ENCODE measurements around the gene THRB. TPM values are rescaled to one million over a fixed set of nuclear protein-coding genes. Genes with fewer than 3 reads are reported as not detected.

The THRB gene
- total and polyA plus RNA-seq, 2 experiments from 2014 or later = 0.49 to 0.57 TPM

DNA sequence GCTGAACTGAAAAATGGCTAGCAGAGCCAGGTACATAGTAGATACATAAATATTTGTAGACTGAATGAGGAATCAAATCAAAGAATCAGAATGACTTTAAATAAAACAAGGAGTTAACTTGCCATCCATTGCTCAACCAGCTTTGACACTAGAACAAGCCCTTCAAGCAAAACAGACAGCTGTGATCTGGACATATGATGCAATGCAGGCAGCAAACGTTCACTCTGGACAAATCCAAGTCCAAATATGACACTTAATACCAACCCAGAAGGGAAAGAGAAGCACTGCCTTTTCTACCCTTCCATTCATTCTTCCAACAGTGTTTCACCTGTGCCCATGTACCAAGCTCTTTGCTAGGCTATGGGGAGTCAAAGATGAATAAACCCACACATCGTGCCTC is 4.5 kb downstream of the THRB start:
- Histone ChIP-seq H3K36me3 (no peaks in the 10 kb centered on the region), H3K4me1 (ENCODE audit: low read depth) (no peaks in the 10 kb centered on the region), H3K27me3 (peaks cover 61% of the 10 kb centered on the region), H3K4me3 (no peak overlapping the region), H3K9me3 (ENCODE audit: low read depth) (no peaks in the 10 kb centered on the region), H3K27ac (no peak overlapping the region)
- DNase-seq (ENCODE audit: low read depth in 1 of 2, low spot score in 1 of 2) = peak in 1 of 2 donors; percentile 31
- TF ChIP-seq, protein P1, sequence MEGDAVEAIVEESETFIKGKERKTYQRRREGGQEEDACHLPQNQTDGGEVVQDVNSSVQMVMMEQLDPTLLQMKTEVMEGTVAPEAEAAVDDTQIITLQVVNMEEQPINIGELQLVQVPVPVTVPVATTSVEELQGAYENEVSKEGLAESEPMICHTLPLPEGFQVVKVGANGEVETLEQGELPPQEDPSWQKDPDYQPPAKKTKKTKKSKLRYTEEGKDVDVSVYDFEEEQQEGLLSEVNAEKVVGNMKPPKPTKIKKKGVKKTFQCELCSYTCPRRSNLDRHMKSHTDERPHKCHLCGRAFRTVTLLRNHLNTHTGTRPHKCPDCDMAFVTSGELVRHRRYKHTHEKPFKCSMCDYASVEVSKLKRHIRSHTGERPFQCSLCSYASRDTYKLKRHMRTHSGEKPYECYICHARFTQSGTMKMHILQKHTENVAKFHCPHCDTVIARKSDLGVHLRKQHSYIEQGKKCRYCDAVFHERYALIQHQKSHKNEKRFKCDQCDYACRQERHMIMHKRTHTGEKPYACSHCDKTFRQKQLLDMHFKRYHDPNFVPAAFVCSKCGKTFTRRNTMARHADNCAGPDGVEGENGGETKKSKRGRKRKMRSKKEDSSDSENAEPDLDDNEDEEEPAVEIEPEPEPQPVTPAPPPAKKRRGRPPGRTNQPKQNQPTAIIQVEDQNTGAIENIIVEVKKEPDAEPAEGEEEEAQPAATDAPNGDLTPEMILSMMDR (IDR thresholded peaks at IDR 0.05; ENCODE audit: low read depth, low read length) = no peak

DNA sequence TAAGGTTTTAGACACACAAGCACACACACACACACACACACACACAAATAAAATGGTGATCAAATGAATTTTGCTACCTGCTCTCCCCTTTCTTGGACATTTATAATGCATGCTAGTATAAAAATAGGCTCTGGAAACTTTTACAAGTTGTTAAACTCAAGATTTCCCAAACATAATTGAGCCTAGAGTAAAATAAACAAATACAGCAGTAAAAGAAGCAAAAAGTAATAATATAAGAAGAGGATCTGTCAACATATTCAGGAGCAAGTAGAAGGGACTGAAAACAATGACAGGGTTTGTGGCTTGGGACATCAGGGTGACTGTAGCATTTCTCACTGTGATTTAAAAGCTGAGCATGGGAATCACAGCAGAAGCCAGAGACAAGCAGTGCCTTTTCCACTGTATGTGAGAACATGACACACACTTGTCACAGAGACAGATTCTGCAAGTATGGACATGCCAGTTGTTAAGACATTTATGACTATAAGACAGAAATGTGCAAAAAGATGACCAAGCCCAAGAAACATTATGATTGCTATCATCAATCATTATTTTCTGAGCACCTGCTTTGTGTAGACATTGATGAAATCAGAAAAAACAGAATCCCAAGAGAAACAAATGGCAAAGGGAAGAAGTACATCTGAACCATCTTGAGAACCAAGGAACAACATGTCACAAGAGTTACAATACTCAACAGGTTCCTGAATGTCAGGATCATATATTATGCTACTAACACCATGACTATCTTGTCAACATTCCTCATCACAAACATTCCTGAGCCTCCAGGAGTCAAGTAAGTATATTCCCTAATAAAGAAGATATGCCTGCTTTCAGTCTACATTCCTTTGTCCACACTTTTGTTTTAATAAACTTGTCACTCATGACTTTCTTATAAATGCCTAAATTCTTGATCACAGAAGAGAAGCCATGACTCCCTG is 7.1 kb downstream of the THRB start:
- no peak for DNase-seq (ENCODE audit: low read depth in 1 of 2, low spot score in 1 of 2)
- Histone ChIP-seq H3K36me3 (no peaks in the 10 kb centered on the region), H3K27me3 (peaks cover 45% of the 10 kb centered on the region), H3K27ac (no peak overlapping the region), H3K4me1 (ENCODE audit: low read depth) (no peaks in the 10 kb centered on the region), H3K9me3 (ENCODE audit: low read depth) (no peaks in the 10 kb centered on the region), H3K4me3 (no peak overlapping the region)
- TF ChIP-seq, protein P1 (IDR thresholded peaks at IDR 0.05; ENCODE audit: low read depth, low read length) = no peak

GRCh38 chr3:24485511-24485910 is 9.1 kb downstream of the THRB start:
- TF ChIP-seq, protein P1 (IDR thresholded peaks at IDR 0.05; ENCODE audit: low read depth, low read length) = no peak
- Histone ChIP-seq H3K4me1 (ENCODE audit: low read depth) (no peaks in the 10 kb centered on the region), H3K36me3 (no peaks in the 10 kb centered on the region), H3K27ac (no peak overlapping the region), H3K9me3 (ENCODE audit: low read depth) (no peaks in the 10 kb centered on the region), H3K4me3 (no peak overlapping the region), H3K27me3 (peaks cover 24% of the 10 kb centered on the region)
- no peak for DNase-seq (ENCODE audit: low read depth in 1 of 2, low spot score in 1 of 2)

GRCh38 chr3:24483873-24484272 is 10.8 kb downstream of the THRB start:
- TF ChIP-seq, protein P1 (IDR thresholded peaks at IDR 0.05; ENCODE audit: low read depth, low read length) = no peak
- peaks cover 9% of the 10 kb centered on the region for H3K27me3 ChIP-seq
- no peaks in the 10 kb centered on the region for H3K4me1 ChIP-seq (ENCODE audit: low read depth)
- H3K27ac ChIP-seq = no peak overlapping the region
- no peak for DNase-seq (ENCODE audit: low read depth in 1 of 2, low spot score in 1 of 2)
- H3K9me3 ChIP-seq (ENCODE audit: low read depth) = no peaks in the 10 kb centered on the region
- no peaks in the 10 kb centered on the region for H3K36me3 ChIP-seq
- H3K4me3 ChIP-seq = no peak overlapping the region

GRCh38 chr3:24482096-24482705 is 12.4 kb downstream of the THRB start:
- Histone ChIP-seq H3K9me3 (ENCODE audit: low read depth) (no peaks in the 10 kb centered on the region), H3K36me3 (no peaks in the 10 kb centered on the region), H3K27me3 (peaks cover 4% of the 10 kb centered on the region), H3K4me1 (ENCODE audit: low read depth) (no peaks in the 10 kb centered on the region), H3K27ac (no peak overlapping the region), H3K4me3 (no peak overlapping the region)
- TF ChIP-seq, protein P1 (IDR thresholded peaks at IDR 0.05; ENCODE audit: low read depth, low read length) = no peak
- DNase-seq (ENCODE audit: low read depth in 1 of 2, low spot score in 1 of 2) = no peak
